Hypothalamus (tissue), 51 donors: ENCODE measurements around the gene POU2F3.

ENCODE experiments used
- DNase-seq, 51 donors: peaks; one replicate each; lab custom pipeline; 2025; lab: John Stamatoyannopoulos, UW

Gene POU2F3

GRCh38 chr11:120239713-120240640 lies at the start of gene POU2F3:
Gene POU2F3, plus strand, starts transcription at chr11:120240140. Its CDS starts 204 bp downstream, at chr11:120240344.
- no peak for DNase-seq

- DNase-seq: no peak
These were observed 48.9 kb upstream of the POU2F3 start for GRCh38 chr11:120191058-120191457.

- DNase-seq: no peak
These were observed 46.9 kb upstream of the POU2F3 start for GRCh38 chr11:120192831-120193625.

GRCh38 chr11:120194166-120194565 lies 45.8 kb upstream of the POU2F3 start:
- no peak for DNase-seq

- DNase-seq: no peak
These were observed 44.2 kb upstream of the POU2F3 start for GRCh38 chr11:120195601-120196320.

GRCh38 chr11:120196826-120197225 lies 43.1 kb upstream of the POU2F3 start:
- DNase-seq: no peak

- peak in 2 of 51 donors; percentile 39 to 75 for DNase-seq
These were observed 42.6 kb upstream of the POU2F3 start for GRCh38 chr11:120197251-120197891.

- DNase-seq: peak in 13 of 51 donors; percentile 8 to 75 (median 36)
These were observed 42.0 kb upstream of the POU2F3 start for GRCh38 chr11:120197977-120198376.

- DNase-seq: no peak
These were observed 41.5 kb upstream of the POU2F3 start for GRCh38 chr11:120198403-120198786.

- DNase-seq: no peak
These were observed 41.0 kb upstream of the POU2F3 start for GRCh38 chr11:120198787-120199469.

GRCh38 chr11:120199613-120200012 lies 40.3 kb upstream of the POU2F3 start:
- no peak for DNase-seq

- DNase-seq: no peak
These were observed 39.3 kb upstream of the POU2F3 start for GRCh38 chr11:120200677-120201076.

GRCh38 chr11:120201653-120202052 lies 38.3 kb upstream of the POU2F3 start:
- no peak for DNase-seq

GRCh38 chr11:120203626-120204025 lies 36.3 kb upstream of the POU2F3 start:
- DNase-seq: no peak

- DNase-seq: no peak
These were observed 34.3 kb upstream of the POU2F3 start for GRCh38 chr11:120205596-120206161.

- no peak for DNase-seq
These were observed 32.4 kb upstream of the POU2F3 start for GRCh38 chr11:120207512-120207911.

- peak in 2 of 51 donors; percentile 25 to 32 for DNase-seq
These were observed 31.9 kb upstream of the POU2F3 start for GRCh38 chr11:120208001-120208441.

GRCh38 chr11:120208777-120209176 lies 31.2 kb upstream of the POU2F3 start:
- DNase-seq: no peak
